ENCODE results near the gene SLC10A7. TPM values are rescaled to one million over a fixed set of nuclear protein-coding genes. Genes with fewer than 3 reads are reported as not detected.

Gene SLC10A7
- total RNA-seq, 2 experiments from 2014 or later, result 14.8 to 18.9 TPM

GRCh38 chr4:146243883-146244277 is 277.9 kb downstream of the SLC10A7 start:
- no peak for DNase-seq
- ChIA-PET POLR2A (no interaction called here), CTCF (interaction anchor here (0.9 to 1.2 kb wide), 2 partner anchors 16 to 279 kb away, joined by 3 read pairs; no protein-coding TSS in a partner anchor)
- H3K36me3 Mint-ChIP-seq (ENCODE audit: low read depth), result no peaks in the 10 kb centered on the region
- H3K4me1 Mint-ChIP-seq, result peaks cover 9% of the 10 kb centered on the region
- no peak overlapping the region for H3K27ac Mint-ChIP-seq
- no peaks in the 10 kb centered on the region for H3K27me3 Mint-ChIP-seq
- no peaks in the 10 kb centered on the region for H3K9me3 Mint-ChIP-seq
- H3K4me3 Mint-ChIP-seq, result no peak overlapping the region

- H3K27me3 Mint-ChIP-seq, result no peaks in the 10 kb centered on the region
- no peaks in the 10 kb centered on the region for H3K36me3 Mint-ChIP-seq (ENCODE audit: low read depth)
- H3K4me3 Mint-ChIP-seq, result peak overlapping the region; percentile 46
- ChIA-PET CTCF (no interaction called here), POLR2A (no interaction called here)
- peak; percentile 43 for DNase-seq
- H3K9me3 Mint-ChIP-seq, result no peaks in the 10 kb centered on the region
- peak overlapping the region; percentile 28 for H3K27ac Mint-ChIP-seq
- H3K4me1 Mint-ChIP-seq, result peaks cover 9% of the 10 kb centered on the region
Observed at GRCh38 chr4:146243141-146243882, 278.4 kb downstream of the SLC10A7 start.

GRCh38 chr4:146238107-146238506 is 283.6 kb downstream of the SLC10A7 start:
- no peaks in the 10 kb centered on the region for H3K36me3 Mint-ChIP-seq (ENCODE audit: low read depth)
- H3K9me3 Mint-ChIP-seq, result no peaks in the 10 kb centered on the region
- H3K27ac Mint-ChIP-seq, result no peak overlapping the region
- ChIA-PET POLR2A (no interaction called here), CTCF (no interaction called here)
- H3K27me3 Mint-ChIP-seq, result no peaks in the 10 kb centered on the region
- no peak overlapping the region for H3K4me3 Mint-ChIP-seq
- H3K4me1 Mint-ChIP-seq, result peaks cover 6% of the 10 kb centered on the region
- no peak for DNase-seq

GRCh38 chr4:146237092-146237491 is 284.6 kb downstream of the SLC10A7 start:
- POLR2A ChIA-PET, result no interaction called here
- CTCF ChIA-PET, result no interaction called here

GRCh38 chr4:146236216-146236615 is 285.5 kb downstream of the SLC10A7 start:
- H3K27me3 Mint-ChIP-seq, result no peaks in the 10 kb centered on the region
- CTCF ChIA-PET, result no interaction called here
- no peak overlapping the region for H3K27ac Mint-ChIP-seq
- no peaks in the 10 kb centered on the region for H3K9me3 Mint-ChIP-seq
- POLR2A ChIA-PET, result no interaction called here
- H3K4me3 Mint-ChIP-seq, result no peak overlapping the region
- H3K36me3 Mint-ChIP-seq (ENCODE audit: low read depth), result no peaks in the 10 kb centered on the region
- no peak for DNase-seq
- H3K4me1 Mint-ChIP-seq, result no peaks in the 10 kb centered on the region

More at GRCh38 chr4:146237092-146237491, 284.6 kb downstream of the SLC10A7 start:
- Mint-ChIP-seq H3K36me3 (ENCODE audit: low read depth) (no peaks in the 10 kb centered on the region), H3K4me1 (peaks cover 3% of the 10 kb centered on the region), H3K27ac (no peak overlapping the region), H3K4me3 (no peak overlapping the region), H3K9me3 (no peaks in the 10 kb centered on the region), H3K27me3 (no peaks in the 10 kb centered on the region)
- no peak for DNase-seq

GRCh38 chr4:146235654-146236177 is 286.0 kb downstream of the SLC10A7 start:
- no peak overlapping the region for H3K4me3 Mint-ChIP-seq
- no peaks in the 10 kb centered on the region for H3K27me3 Mint-ChIP-seq
- CTCF ChIA-PET, result no interaction called here
- no peaks in the 10 kb centered on the region for H3K9me3 Mint-ChIP-seq
- no peak overlapping the region for H3K27ac Mint-ChIP-seq
- POLR2A ChIA-PET, result no interaction called here
- no peaks in the 10 kb centered on the region for H3K4me1 Mint-ChIP-seq
- DNase-seq, result no peak
- no peaks in the 10 kb centered on the region for H3K36me3 Mint-ChIP-seq (ENCODE audit: low read depth)

GRCh38 chr4:146232131-146232722 is 289.5 kb downstream of the SLC10A7 start:
- ChIA-PET CTCF (no interaction called here), POLR2A (no interaction called here)
- no peak overlapping the region for H3K4me3 Mint-ChIP-seq
- DNase-seq, result no peak
- H3K27me3 Mint-ChIP-seq, result no peaks in the 10 kb centered on the region
- no peaks in the 10 kb centered on the region for H3K9me3 Mint-ChIP-seq
- no peak overlapping the region for H3K27ac Mint-ChIP-seq
- no peaks in the 10 kb centered on the region for H3K36me3 Mint-ChIP-seq (ENCODE audit: low read depth)
- H3K4me1 Mint-ChIP-seq, result no peaks in the 10 kb centered on the region

GRCh38 chr4:146229406-146229805 is 292.3 kb downstream of the SLC10A7 start:
- no peaks in the 10 kb centered on the region for H3K4me1 Mint-ChIP-seq
- ChIA-PET POLR2A (no interaction called here), CTCF (no interaction called here)
- H3K27ac Mint-ChIP-seq, result no peak overlapping the region
- DNase-seq, result no peak
- H3K27me3 Mint-ChIP-seq, result no peaks in the 10 kb centered on the region
- no peak overlapping the region for H3K4me3 Mint-ChIP-seq
- no peaks in the 10 kb centered on the region for H3K9me3 Mint-ChIP-seq
- H3K36me3 Mint-ChIP-seq (ENCODE audit: low read depth), result no peaks in the 10 kb centered on the region

- Mint-ChIP-seq H3K27me3 (no peaks in the 10 kb centered on the region), H3K9me3 (no peaks in the 10 kb centered on the region), H3K36me3 (ENCODE audit: low read depth) (no peaks in the 10 kb centered on the region), H3K4me3 (no peak overlapping the region), H3K4me1 (no peaks in the 10 kb centered on the region), H3K27ac (no peak overlapping the region)
- ChIA-PET CTCF (no interaction called here), POLR2A (no interaction called here)
- no peak for DNase-seq
Observed at GRCh38 chr4:146224326-146224966, 297.3 kb downstream of the SLC10A7 start.

GRCh38 chr4:146222313-146222712 is 299.4 kb downstream of the SLC10A7 start:
- Mint-ChIP-seq H3K36me3 (ENCODE audit: low read depth) (no peaks in the 10 kb centered on the region), H3K27ac (no peak overlapping the region), H3K4me3 (no peak overlapping the region), H3K4me1 (no peaks in the 10 kb centered on the region), H3K9me3 (no peaks in the 10 kb centered on the region), H3K27me3 (no peaks in the 10 kb centered on the region)
- CTCF ChIA-PET, result no interaction called here
- no peak for DNase-seq
- POLR2A ChIA-PET, result no interaction called here

- Mint-ChIP-seq H3K9me3 (no peaks in the 10 kb centered on the region), H3K4me1 (no peaks in the 10 kb centered on the region), H3K27me3 (peaks cover 9% of the 10 kb centered on the region), H3K36me3 (ENCODE audit: low read depth) (no peaks in the 10 kb centered on the region), H3K4me3 (no peak within 1 kb of the TSS), H3K27ac (no peak within 1 kb of the TSS)
- ChIA-PET POLR2A (no interaction called here), CTCF (no interaction called here)
- DNase-seq, result no peak
Observed at GRCh38 chr4:146214238-146214637, 307.5 kb downstream of the SLC10A7 start, which contains the start of gene REELD1. Gene REELD1 (plus strand): TSS chr4:146214538. CDS start chr4:146216953, 2,415 bp downstream.

GRCh38 chr4:146212781-146213180 is 309.0 kb downstream of the SLC10A7 start:
- H3K4me1 Mint-ChIP-seq, result no peaks in the 10 kb centered on the region
- H3K27me3 Mint-ChIP-seq, result peaks cover 10% of the 10 kb centered on the region
- POLR2A ChIA-PET, result no interaction called here
- H3K27ac Mint-ChIP-seq, result no peak overlapping the region
- no peaks in the 10 kb centered on the region for H3K36me3 Mint-ChIP-seq (ENCODE audit: low read depth)
- no peaks in the 10 kb centered on the region for H3K9me3 Mint-ChIP-seq
- CTCF ChIA-PET, result no interaction called here
- no peak for DNase-seq
- no peak overlapping the region for H3K4me3 Mint-ChIP-seq

GRCh38 chr4:146211440-146211839 is 310.3 kb downstream of the SLC10A7 start:
- no peak overlapping the region for H3K27ac Mint-ChIP-seq
- H3K9me3 Mint-ChIP-seq, result no peaks in the 10 kb centered on the region
- DNase-seq, result no peak
- ChIA-PET POLR2A (no interaction called here), CTCF (no interaction called here)
- H3K36me3 Mint-ChIP-seq (ENCODE audit: low read depth), result no peaks in the 10 kb centered on the region
- H3K4me1 Mint-ChIP-seq, result no peaks in the 10 kb centered on the region
- peaks cover 10% of the 10 kb centered on the region for H3K27me3 Mint-ChIP-seq
- no peak overlapping the region for H3K4me3 Mint-ChIP-seq
